GM21737 (cell line): ENCODE measurements around the gene KIAA1549.
A peak's percentile ranks its signal among the peaks of the same experiment; 100 is the strongest.
"Not testable (repeated sequence)": the region's sequence is repeated elsewhere in the genome, so short reads cannot be mapped to it uniquely, and the experiment has no call there.

Experiments
- ATAC-seq: cut with Tn5 transposase; IDR thresholded peaks from one replicate; pipeline ENCODE4 v1.9.1; 2021; ENCODE audit warnings: mild to moderate bottlenecking, moderate library complexity; ENCODE audit not compliant: unreplicated experiment

The KIAA1549 gene

DNA sequence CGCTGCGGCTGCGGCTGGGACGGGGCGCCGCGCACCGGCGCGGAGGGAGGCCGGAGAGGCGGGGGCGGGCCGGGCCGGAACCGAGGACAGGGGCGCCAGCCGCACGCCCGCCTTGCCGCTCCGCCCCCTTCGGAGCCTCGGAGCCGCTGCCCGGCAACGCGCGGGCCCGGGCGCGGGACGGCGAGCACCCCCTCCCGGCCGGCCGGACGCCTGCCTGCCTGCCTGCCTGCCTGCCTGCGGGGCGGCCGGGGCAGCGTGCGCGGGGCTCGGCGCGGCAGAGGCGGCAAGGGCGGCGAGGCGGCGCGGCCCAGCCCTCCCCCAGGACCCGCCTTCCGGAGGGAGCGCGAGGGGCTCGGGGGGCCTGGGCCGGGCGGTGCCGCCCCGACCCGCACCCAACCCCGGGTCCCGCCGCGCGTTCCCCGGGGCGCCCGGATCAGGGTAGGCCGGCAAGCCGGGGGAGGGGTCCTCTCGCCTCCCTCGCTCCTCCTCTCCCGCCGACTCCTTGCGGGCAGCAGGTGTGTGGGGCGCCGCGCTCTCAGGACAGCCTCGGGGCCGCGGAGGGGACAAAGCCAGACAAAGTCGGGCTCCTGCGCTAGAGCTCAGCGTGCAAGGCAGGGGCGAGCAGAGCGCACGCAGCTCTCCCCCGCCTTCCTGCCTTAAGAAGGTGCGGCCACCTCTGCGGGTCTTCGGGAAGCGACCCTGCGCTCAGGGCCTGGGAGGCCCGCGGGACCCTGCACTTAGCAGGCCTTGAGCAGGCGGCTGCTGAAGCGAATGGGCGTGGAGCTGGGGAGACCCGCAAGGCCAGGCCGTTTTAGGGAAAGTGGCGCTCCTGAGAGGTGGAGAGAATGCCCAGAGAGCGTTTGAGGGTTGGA is at the start of gene KIAA1549:
TSS of gene KIAA1549 (minus strand) at position 58 of the 872 bp plus-strand sequence. CDS start 120 bp downstream, outside the sequence.
- peak; percentile 92 for ATAC-seq

DNA sequence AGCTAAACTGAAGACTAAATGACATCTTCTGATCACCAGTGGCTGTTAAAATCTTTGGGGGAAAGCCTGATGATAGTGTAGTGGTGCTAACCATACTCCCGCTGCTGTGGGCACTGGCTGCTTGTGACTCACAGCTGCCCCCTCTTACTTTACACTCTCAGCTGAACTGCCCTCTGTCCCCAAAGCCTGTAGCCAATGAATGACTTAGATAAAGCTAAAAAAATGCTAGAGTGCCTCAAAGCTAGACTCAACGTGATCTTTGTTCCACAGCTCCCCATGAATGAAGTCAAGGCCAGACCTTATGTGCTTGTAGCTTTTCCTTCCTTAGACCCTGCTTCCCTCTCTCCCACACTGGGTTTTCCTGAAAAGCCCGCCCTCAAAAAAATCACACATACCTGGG is 48.2 kb upstream of the KIAA1549 start:
- no peak for ATAC-seq

DNA sequence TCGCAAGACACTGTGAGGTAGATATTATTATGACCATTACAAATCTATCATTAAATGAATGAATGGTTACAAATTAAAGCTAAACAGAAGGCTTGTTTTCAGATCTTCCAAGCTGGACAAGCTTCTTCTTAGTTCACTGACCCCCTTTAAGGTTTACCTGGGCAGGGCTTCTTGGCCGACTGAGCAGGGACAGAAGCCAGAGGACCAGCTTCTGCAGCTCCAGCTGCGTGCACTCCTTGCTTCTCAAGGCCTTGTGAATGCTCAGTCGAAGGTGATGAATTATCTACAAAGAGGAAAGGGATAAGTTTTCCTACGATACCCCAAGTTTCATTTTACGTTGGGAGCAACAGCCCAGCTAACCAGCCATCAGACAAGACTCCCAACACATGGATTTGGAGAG is 45.4 kb upstream of the KIAA1549 start:
- ATAC-seq, result no peak

DNA sequence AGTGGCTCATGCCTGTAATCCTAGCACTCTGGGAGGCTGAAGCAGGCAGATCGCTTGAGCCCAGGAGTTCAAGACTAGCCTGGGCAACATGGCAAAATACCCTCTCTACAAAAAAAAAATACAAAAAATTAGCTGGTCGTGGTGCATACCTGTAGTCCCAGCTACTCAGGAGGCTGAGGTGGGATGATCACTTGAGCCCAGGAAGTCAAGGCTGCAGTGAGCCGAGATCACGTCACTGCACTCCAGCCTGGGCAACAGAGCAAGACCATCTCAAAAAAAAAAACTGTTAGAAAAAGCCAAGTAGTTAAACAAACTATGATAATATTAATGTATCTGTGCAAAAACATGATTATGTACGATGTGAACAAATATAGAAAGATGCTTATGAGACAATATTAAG is 44.7 kb upstream of the KIAA1549 start:
- ATAC-seq, result not testable (repeated sequence)

DNA sequence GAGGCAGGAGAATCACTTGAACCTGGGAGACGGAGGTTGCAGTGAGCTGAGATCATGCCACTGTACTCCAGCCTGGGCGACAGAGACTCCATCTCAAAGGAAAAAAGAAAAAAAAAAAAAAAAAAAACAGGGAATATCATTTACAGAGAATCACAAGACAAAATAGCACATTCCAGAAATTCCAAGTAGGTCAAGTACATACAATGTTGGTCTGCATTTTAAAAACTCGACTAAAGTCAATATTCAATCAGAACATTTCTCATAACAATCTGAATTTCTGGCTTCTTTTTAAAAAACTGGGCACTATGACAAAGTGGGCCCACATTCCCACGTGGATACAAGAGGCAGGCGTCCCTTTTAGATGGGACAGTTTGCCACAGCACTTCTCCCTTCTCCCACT is 41.9 kb upstream of the KIAA1549 start:
- no peak for ATAC-seq

DNA sequence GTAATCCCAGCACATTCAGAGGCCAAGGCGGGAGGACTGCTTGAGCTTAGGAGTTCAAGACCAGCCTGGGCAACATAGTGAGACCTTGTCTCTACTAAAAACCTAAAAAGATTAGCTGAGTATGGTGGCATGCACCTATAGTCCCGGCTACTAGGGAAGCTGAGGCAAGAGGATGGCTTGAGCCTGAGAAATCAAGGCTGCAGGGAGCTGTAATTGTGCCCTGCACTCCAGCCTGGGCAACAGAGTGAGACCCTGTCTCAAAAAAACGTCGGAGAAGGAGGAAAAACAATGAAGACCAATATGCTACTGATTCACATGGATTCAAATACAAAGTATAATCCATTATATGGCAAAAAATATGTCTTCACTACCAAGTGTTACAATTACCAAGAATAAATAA is 41.1 kb upstream of the KIAA1549 start:
- no peak for ATAC-seq

DNA sequence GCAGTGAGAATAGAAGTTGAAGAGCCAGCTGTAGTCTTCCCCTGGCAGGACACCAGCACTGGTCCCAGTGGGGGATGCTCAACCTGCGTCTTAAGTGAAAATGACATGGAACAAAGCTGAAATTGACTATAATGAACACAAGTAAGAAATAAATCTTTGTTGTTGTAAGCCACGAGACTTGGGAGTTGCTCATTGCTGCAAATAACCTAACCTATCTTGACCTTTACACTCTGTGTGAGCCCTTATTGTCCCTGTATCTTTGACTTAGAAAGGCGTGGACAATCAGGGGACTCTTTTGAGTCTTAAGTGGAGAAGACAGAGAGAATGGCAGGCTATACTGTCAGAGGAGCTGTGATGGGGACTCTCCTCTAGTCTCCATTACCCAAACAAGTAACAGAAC is 37.7 kb upstream of the KIAA1549 start:
- no peak for ATAC-seq

DNA sequence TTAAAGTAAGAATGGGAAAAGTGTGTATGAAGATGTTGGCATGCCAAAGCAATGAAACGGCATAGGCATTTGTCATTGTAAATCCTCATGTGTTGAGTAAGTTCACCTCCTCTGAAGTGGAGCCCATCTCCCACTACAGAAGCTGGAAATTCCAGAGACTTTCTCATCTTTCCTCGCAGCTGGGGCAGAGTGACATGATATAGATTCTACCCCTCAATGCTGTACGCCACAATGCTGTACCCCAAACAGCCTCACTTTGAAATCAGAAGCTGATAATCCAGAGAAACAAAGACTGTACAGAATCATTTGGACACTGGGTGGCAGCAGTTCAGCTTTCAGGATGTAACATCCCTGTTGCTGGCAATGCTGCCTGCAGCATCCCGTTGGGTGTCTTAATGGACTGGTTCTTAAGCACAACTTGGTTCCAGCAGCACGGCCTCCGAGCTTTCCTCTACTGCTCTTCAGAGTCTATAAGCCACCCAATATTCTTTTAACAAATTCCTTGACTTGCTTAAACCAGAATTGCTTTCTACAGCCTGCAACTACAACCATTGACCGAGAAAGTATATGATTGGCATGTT is 35.8 kb upstream of the KIAA1549 start:
- peak; percentile 89 for ATAC-seq

DNA sequence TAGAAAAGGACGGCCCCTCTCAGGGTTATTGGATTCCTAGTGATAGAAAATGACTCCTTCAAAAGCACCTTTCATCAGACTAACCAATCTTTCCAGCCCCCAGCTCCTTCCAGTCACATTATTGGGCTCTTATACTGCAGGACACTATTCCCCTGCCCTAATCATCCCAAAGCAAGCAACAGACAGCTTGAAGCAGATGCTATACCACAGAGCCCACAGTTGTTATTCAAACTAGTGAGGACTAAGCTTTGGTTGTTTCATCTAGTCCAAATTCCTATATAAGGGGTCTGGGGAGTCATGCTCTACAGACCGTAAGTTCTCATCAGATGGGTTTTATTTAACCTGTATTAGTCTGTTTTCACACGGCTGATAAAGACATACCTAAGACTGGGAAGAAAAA is 30.2 kb upstream of the KIAA1549 start:
- ATAC-seq, result no peak

DNA sequence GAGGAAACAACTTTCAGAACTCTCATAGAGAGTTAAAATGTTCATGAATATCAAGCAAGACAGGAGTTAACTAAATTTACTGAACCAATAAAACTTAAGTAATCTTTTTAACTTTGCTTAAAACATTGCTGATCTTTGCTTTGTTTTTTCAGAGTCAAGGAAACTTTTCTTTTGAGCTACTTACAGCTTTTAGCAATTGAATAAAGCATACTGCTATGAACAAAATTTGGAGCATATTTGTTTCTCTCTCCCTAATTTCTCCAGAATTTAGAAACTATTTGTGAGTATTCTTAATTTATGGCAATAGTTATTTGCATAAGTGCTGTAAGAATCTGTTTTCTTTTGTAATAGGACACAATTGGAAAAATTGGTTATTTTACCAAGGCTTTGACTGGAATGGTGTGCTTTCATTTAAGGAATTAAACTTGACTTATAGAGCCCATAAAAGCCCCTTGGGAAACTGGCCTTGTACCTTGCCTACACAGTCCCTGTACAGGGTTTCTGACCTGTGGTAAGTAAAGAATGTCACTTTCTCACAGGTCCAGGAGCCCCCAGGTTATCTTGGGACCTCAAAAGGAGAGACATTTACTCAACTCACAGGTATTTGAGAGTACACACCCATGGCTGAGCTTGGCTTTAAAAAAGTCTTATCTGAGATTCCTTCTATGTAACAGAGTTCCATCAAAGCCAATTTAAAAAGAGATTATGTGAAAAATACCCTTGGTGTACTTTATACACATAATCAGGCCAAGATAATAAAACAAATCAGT is 23.3 kb upstream of the KIAA1549 start:
- ATAC-seq, result no peak

DNA sequence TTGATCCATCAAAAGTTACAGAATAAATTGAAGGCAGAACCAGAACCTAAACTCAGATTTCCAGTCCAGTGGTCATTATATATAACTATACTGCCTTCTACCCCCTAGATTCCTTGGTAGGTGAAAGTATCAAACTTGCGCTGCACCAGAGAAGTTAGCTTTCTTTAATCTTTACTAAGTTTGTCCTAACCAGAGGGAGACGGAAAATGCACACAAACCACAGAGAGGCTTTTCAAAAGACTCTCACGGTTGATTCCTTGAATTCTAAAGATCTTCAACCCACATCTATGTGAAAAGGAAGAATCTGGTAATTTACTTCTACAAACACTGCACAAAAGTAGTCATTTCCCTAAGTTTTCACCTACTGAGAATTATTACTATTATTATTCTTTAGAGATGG is 18.2 kb upstream of the KIAA1549 start:
- ATAC-seq, result no peak

DNA sequence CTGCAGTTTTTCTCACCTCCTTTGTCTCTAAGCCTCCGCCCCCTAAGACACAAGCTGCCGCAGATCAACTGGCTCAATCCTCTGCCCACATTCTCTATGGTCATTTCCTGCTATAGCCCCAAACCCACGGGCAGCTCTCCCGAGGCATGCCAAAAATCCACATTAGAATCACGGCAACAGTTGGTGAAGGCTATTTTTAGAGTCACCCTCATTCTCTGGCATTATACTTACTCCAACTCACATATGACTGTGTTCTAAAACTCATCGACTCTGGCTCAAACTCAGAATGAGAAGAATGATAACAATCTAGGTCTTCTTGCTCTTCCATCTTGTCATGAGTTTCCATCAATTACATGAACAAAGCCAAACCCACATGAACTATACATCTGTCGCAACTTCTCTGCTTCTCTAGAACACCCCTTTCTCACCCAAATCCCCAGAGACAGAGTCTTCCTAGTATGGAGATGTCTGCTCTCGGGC is 10.9 kb upstream of the KIAA1549 start:
- ATAC-seq, result no peak

DNA sequence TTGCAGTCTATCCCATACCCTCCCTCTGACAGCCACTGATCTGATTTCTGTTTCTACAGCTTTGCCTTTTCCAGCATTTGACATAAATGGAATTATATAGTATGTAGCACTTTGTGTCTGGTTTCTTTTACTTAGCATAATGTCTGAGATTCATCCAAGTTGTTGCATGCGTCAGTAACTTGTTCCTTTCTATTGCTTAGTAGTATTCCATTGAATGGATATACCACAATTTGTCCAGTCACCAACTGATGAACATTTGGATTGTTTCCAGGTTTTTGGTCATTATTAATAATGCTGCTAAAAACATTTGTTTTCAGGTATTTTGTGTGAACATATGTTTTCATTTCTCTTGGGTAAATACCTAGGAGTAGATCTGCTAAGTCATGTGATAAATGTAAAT is 6.5 kb upstream of the KIAA1549 start:
- ATAC-seq, result no peak

DNA sequence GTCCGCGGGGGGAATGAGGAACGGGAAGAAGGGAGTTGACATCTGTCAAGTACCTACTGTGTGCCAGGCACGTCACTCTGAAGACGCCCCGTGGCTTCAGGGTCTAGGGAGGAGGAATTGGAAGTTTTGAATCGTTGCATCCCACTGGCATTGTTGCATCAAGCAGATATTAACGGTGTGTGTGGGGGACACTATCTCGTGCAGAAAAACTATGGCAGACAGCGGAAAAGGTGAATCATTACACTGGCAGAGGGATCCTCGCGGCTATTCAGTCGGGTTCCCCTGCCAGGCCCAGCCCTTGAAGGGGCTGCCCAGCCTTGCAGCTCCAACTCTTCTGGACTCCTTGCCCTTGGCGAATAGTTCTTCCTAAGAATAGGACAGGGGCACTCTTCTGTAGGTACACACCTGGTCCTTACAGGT is 1.0 kb upstream of the KIAA1549 start:
- ATAC-seq, result no peak

DNA sequence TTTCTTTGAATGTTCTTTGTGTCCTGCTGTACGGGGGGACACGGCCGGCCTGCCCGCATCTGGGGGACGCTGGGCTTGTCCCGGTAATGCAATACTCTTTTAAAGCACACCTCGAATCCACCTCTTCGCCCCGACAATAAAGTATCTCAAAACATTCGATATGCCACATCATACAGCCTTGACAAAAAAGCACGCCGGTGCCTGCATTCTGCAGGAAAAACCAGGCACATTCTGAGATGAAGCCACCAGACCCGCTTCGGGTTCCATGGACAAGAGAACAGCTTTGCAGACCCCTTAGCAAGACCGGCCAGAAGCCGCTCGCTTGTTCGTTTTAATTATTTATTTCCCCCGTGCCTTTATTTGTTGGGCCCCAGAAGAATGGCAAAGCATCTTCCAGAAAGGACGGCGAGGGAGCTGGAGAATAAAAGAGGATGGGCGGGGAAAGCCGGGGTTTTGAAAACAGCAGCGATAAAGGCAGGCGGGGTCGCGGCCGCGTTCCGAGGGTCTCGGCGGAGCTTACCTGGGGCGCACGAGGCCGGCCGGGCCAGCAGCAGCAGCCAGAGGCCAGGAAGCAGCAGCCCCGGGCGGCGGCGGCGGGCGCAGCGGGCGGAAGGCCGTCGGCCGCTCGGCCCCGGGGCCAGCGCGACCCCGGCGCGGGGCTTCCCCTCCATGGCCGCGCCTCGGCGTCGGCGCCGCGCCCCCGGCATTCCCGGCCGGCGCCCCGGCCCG is 462 bp downstream of the KIAA1549 start:
- ATAC-seq, result peak; percentile 49

DNA sequence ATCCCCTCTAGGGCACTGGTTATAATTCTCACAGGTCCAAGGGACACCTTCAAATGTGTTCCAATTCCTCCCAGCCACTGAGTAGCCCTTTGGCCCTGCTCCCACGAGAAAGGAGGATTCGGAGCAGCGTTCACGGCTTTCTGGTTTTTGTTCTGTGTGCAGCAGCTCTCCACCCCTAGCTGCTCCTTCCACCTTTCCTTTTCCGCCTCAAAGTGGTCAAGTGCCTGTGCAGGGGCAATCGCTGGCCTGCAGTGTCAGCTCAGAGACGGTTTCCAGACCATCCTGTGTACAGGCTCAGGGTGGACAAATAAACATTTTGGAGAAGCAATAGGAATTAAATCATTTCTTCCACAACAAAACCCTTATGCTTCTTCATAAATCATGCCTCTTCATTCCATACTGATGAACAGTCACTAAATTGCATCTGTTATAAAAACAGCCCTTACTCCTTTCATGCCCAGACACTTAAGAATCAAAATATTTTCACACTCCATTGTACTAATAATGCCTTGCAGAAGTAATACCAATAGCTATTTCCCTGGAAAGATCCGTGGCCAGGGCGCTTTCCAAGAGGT is 1.1 kb downstream of the KIAA1549 start:
- ATAC-seq, result no peak

DNA sequence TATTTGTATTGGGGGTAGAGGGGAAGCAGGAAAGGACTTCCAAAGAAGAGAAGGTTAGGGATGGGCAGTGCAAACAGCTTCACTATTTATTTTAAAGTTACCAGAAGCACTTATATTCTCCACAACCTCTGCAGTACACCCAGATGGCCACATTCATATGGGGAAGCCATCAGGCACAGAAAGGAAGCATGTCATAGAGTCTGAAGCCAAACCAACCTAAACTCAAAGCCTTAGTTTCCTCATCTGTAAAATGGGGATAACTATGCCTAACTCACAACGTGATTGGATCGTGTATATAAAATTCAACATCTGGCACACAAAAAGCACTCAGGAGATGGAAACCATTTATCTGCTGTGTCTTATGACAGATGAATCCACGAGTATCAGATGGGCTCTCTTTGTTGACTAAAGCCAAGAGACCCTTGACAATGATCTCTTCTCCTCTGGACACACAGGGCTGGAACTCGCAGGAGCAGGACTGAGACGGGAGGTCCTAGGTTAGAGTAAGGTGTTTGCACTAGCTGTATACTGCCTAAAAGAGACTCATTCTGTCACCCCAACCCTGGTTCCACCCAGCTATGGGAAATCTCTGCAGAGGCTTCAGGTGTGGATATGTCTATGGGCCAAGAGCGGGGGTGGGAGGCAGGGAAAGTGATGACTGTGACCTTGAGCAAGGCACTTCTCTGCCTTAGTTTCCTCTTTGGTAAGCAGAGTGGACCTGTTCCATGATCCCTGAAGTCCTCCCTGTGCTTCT is 1.8 kb downstream of the KIAA1549 start:
- ATAC-seq, result no peak

DNA sequence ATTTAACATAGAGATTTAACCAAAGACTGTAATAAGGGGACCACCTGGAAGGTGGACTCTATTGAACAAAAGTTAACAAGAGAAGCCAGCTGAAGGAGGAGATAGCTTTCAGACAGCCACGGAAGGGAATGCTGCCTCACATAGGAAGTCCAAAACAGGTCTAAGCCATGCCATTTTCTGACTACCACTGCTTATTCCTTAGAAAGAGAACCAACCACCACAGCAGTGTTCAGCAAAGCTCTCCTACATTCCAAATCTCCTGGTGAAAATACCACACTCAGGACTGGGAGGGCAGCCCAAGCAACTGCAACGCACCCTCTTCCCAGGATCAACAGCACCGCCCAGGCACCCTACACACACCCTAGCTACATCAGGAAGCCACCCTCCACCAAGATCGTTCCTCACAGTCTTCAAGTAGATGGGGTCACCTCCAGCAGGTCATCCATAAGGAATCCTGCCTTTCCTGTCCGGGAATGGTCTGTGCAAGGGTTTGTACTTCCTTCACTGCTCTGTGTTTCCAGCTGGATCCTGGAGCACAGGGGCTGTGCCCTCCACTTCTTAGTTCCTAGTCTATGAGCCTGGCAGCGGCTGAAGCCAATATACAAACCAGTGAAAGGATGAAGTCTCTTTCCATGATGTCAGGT is 2.5 kb downstream of the KIAA1549 start:
- no peak for ATAC-seq

DNA sequence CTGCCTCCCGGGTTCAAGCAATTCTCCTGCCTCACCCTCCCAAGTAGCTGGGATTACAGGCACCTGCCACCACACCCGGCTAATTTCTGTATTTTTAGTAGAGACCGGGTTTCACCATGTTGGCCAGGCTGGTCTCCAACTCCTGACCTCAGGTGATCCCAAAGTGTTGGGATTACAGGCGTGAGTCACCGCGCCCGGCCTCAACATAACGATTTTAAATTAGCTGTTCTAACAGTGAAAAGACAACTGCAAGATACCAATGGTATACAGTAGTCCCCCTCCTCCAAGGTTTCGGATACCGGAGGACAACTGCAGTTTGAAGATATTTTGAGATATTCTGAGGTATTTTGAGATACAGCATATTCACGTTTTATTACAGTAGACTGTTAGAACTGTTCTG is 5.0 kb downstream of the KIAA1549 start:
- ATAC-seq, result not testable (repeated sequence)
